Measurements from ENCODE around the gene RDH5. TPM values are rescaled to one million over a fixed set of nuclear protein-coding genes. Genes with fewer than 3 reads are reported as not detected.

RDH5 gene, protein sequence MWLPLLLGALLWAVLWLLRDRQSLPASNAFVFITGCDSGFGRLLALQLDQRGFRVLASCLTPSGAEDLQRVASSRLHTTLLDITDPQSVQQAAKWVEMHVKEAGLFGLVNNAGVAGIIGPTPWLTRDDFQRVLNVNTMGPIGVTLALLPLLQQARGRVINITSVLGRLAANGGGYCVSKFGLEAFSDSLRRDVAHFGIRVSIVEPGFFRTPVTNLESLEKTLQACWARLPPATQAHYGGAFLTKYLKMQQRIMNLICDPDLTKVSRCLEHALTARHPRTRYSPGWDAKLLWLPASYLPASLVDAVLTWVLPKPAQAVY
- total RNA-seq (1 to 10 TPM; 4.4 to 5.4 TPM), polyA plus RNA-seq (1 to 10 TPM; 3.1 to 3.4 TPM)
- long read RNA-seq, donor 1, partial matches to known transcripts: 0 of 2 reads
- long read RNA-seq, donor 1, other reads (novel, unspliced or antisense): 0 of 2 reads
- long read RNA-seq, donor 2, partial matches to known transcripts: 689 of 701 reads
- long read RNA-seq, donor 2, other reads (novel, unspliced or antisense): 12 of 701 reads
- long read RNA-seq, donor 3, partial matches to known transcripts: 582 of 594 reads
- long read RNA-seq, donor 3, other reads (novel, unspliced or antisense): 10 of 594 reads
- long read RNA-seq, donor 4: 0 reads
- long read RNA-seq, donor 5, transcript RDH5-208 (2 exons, 976 nt): major isoform, 6 of 1,108 reads
- long read RNA-seq, donor 5, partial matches to known transcripts: 1,074 of 1,108 reads
- long read RNA-seq, donor 5, other reads (novel, unspliced or antisense): 28 of 1,108 reads

- Histone ChIP-seq H3K9ac (ENCODE audit: insufficient read depth in 1 of 2, low read length in 2 of 2) (no peak within 1 kb of the TSS), H3K9me3 (ENCODE audit: control insufficient read depth in 4 of 4, insufficient read depth in 3 of 4, low read length in 3 of 4) (no peaks in the 10 kb centered on the region), H3K27ac (ENCODE audit: low read depth in 1 of 2, low read length in 1 of 2) (peak within 1 kb of the TSS; percentile 35 to 81), H3K4me1 (ENCODE audit: control insufficient read depth in 5 of 5, insufficient read depth in 5 of 5, low read length in 5 of 5) (peaks cover 6 to 29% (median 21%) of the 10 kb centered on the region in 5 donors), H3K36me3 (ENCODE audit: control insufficient read depth in 4 of 4, insufficient read depth in 4 of 4, low read length in 4 of 4) (peaks cover 0 to 29% (median 18%) of the 10 kb centered on the region in 4 donors), H3K27me3 (ENCODE audit: control insufficient read depth in 3 of 3, insufficient read depth in 3 of 3, low read length in 2 of 3) (no peaks in the 10 kb centered on the region), H3K4me3 (no peak within 1 kb of the TSS)
- TF ChIP-seq, protein P1, sequence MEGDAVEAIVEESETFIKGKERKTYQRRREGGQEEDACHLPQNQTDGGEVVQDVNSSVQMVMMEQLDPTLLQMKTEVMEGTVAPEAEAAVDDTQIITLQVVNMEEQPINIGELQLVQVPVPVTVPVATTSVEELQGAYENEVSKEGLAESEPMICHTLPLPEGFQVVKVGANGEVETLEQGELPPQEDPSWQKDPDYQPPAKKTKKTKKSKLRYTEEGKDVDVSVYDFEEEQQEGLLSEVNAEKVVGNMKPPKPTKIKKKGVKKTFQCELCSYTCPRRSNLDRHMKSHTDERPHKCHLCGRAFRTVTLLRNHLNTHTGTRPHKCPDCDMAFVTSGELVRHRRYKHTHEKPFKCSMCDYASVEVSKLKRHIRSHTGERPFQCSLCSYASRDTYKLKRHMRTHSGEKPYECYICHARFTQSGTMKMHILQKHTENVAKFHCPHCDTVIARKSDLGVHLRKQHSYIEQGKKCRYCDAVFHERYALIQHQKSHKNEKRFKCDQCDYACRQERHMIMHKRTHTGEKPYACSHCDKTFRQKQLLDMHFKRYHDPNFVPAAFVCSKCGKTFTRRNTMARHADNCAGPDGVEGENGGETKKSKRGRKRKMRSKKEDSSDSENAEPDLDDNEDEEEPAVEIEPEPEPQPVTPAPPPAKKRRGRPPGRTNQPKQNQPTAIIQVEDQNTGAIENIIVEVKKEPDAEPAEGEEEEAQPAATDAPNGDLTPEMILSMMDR (IDR thresholded peaks at IDR 0.05; ENCODE audit: control extremely low read depth, extremely low read depth): no peak
- ATAC-seq (ENCODE audit: insufficient read depth, low FRiP score) (no peak), DNase-seq (no peak)
- 69 to 92% methylated on average over 6 of the region's 6 CpGs for WGBS, 2 donors
Measured at GRCh38 chr12:55720071-55720564, at the start of gene RDH5. Gene RDH5, plus strand, starts transcription at chr12:55720393. Its CDS starts 792 bp downstream, at chr12:55721185.

GRCh38 chr12:55671746-55672145, 48.4 kb upstream of the RDH5 start:
- WGBS, 2 donors: 61 to 82% methylated on average over 4 of the region's 4 CpGs
- no peak for DNase-seq

DNA sequence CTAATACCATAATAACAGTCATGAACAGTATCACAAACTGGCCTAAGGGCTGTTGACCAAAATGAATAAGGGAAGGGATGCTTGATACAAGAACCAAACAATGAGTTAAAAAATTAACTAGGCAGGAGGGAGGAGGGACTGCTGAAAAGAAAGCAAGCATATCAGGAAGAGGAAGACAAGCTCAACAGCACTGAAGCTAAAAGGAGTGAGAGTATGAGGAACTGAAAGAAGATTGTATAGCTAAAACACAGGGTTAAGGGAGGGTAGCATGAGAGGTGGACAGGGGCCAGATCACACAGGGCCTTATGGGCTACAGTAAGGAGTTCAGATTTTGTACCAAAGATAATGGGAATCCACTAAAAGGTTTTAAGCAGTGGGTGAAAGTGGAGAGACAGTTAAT, 46.6 kb upstream of the RDH5 start:
- H3K27me3 ChIP-seq (ENCODE audit: control insufficient read depth in 3 of 3, insufficient read depth in 3 of 3, low read length in 2 of 3): no peaks in the 10 kb centered on the region
- DNase-seq: no peak
- no peak overlapping the region for H3K9ac ChIP-seq (ENCODE audit: insufficient read depth in 1 of 2, low read length in 2 of 2)
- no peak overlapping the region for H3K27ac ChIP-seq (ENCODE audit: low read depth in 1 of 2, low read length in 1 of 2)
- no peak overlapping the region for H3K4me3 ChIP-seq
- ATAC-seq (ENCODE audit: insufficient read depth, low FRiP score): no peak
- no peaks in the 10 kb centered on the region for H3K9me3 ChIP-seq (ENCODE audit: control insufficient read depth in 4 of 4, insufficient read depth in 3 of 4, low read length in 3 of 4)
- TF ChIP-seq, protein P1 (IDR thresholded peaks at IDR 0.05; ENCODE audit: control extremely low read depth, extremely low read depth): no peak
- H3K4me1 ChIP-seq (ENCODE audit: control insufficient read depth in 5 of 5, insufficient read depth in 5 of 5, low read length in 5 of 5): no peaks in the 10 kb centered on the region
- no peaks in the 10 kb centered on the region for H3K36me3 ChIP-seq (ENCODE audit: control insufficient read depth in 4 of 4, insufficient read depth in 4 of 4, low read length in 4 of 4)

More at GRCh38 chr12:55671746-55672145, 48.4 kb upstream of the RDH5 start:
- Histone ChIP-seq H3K4me1 (ENCODE audit: control insufficient read depth in 5 of 5, insufficient read depth in 5 of 5, low read length in 5 of 5) (no peaks in the 10 kb centered on the region), H3K9ac (ENCODE audit: insufficient read depth in 1 of 2, low read length in 2 of 2) (no peak overlapping the region), H3K27me3 (ENCODE audit: control insufficient read depth in 3 of 3, insufficient read depth in 3 of 3, low read length in 2 of 3) (no peaks in the 10 kb centered on the region), H3K27ac (ENCODE audit: low read depth in 1 of 2, low read length in 1 of 2) (no peak overlapping the region), H3K36me3 (ENCODE audit: control insufficient read depth in 4 of 4, insufficient read depth in 4 of 4, low read length in 4 of 4) (no peaks in the 10 kb centered on the region), H3K9me3 (ENCODE audit: control insufficient read depth in 4 of 4, insufficient read depth in 3 of 4, low read length in 3 of 4) (no peaks in the 10 kb centered on the region), H3K4me3 (no peak overlapping the region)
- ATAC-seq (ENCODE audit: insufficient read depth, low FRiP score): no peak
- TF ChIP-seq, protein P1 (IDR thresholded peaks at IDR 0.05; ENCODE audit: control extremely low read depth, extremely low read depth): no peak
